K562 (cell line): ENCODE results near the gene TSPAN16.

Experiments used
- BMI1 ChIP-seq: fragments of 150-350 bp; IDR thresholded peaks from 2 replicates; pipeline ENCODE4 v1.6.1; 2014; ENCODE audit warnings: low read length
- EP300 ChIP-seq: IDR thresholded peaks from 2 replicates; pipeline ENCODE4 v1.6.1; 2012; ENCODE audit warnings: low read length, improper control_type of control experiment
- HDAC1 ChIP-seq, 2 experiments: fragments of 450-650 bp; IDR thresholded peaks; 2 replicates each; pipeline ENCODE4 v1.6.1; 2016 to 2017; ENCODE audit warnings: inconsistent platforms in 1 of 2, mild to moderate bottlenecking in 1 of 2, moderate library complexity in 1 of 2
- RBM14 ChIP-seq: fragments of 200-400 bp; formaldehyde crosslinking; IDR thresholded peaks from 2 replicates; pipeline ENCODE4 v1.6.1; 2018; ENCODE audit warnings: low read depth, mild to moderate bottlenecking, low read length, moderate library complexity, borderline replicate concordance; ENCODE audit not compliant: insufficient read depth
- SRSF7 ChIP-seq: fragments of 200-400 bp; formaldehyde crosslinking; optimal IDR thresholded peaks from 2 replicates; pipeline ENCODE3; 2017; ENCODE audit warnings: mild to moderate bottlenecking, low read depth, low read length
- ZNF146 ChIP-seq: IDR thresholded peaks from one replicate; pipeline ENCODE4 v1.6.1; 2018; ENCODE audit warnings: missing compliant biosample characterization; ENCODE audit not compliant: unreplicated experiment
- ZNF197 ChIP-seq: fragments of 200-800 bp; sonication (Bioruptor generic); IDR thresholded peaks from 2 replicates; pipeline ENCODE4 v1.6.1; 2016; ENCODE audit warnings: low read depth, missing genetic modification characterization, missing compliant biosample characterization
- TF ChIP-seq, protein P1 (sequence below), 3 experiments: IDR thresholded peaks in 2 of 3; conservative IDR thresholded peaks in 1 of 3; 2 replicates each; pipeline ENCODE4 v1.5.1; 2011 to 2012; ENCODE audit warnings: low read length in 3 of 3, mild to moderate bottlenecking in 3 of 3, control low read depth in 2 of 3, improper control_type of control experiment in 1 of 3, inconsistent platforms in 1 of 3, low read depth in 1 of 3, mixed read lengths in 1 of 3, moderate library complexity in 1 of 3; ENCODE audit not compliant: insufficient read depth in 2 of 3

DNA sequence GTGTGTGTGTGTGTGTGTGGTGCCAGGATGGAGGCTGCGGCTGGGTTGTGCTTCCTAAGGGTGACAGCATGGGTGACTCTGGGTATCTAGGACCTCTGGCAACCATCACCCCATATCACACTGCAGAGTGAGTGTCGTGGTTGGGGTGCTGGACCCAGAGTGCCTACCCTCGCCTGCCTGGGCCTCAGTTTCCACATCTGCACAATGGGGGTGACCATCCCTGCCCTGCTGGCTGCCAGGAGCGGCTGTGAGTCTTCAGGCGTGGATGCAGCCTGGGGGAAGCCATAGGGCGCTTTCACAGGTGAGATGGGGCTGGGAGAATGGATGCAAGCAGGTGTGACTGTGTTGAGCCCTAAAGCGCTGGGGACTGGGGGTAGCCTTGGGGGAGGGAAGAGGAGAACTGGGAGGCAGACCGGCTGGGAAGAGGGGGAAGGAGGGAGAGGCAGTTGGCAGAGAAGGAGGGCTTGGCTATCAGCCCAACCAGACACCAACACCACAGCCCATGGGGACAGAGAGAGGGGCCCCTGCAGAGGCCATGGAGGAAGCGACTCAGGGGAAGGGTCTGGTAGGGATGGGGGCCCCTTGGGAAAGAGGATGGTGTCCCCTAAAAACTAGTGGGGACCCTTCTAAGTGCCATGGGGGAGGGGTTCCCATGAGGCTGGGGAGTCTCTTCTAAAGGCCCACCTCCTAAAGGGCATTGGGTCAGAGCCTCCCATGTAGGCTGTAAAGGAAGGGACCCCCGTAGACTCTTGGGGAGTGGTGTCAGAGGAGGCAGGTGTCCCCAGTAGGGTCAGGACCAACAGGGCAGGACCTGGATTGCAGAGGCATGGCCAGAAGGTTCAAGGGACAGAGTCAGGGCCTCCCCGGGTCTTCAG is 61.0 kb downstream of the TSPAN16 start:
- no peak for TF ChIP-seq ZNF197 (CRISPR knock-in tag)
- TF ChIP-seq RBM14, result no peak
- no peak for TF ChIP-seq SRSF7
- TF ChIP-seq ZNF146 (CRISPR knock-in tag), result no peak
- no peak for TF ChIP-seq BMI1
- TF ChIP-seq, protein P1, sequence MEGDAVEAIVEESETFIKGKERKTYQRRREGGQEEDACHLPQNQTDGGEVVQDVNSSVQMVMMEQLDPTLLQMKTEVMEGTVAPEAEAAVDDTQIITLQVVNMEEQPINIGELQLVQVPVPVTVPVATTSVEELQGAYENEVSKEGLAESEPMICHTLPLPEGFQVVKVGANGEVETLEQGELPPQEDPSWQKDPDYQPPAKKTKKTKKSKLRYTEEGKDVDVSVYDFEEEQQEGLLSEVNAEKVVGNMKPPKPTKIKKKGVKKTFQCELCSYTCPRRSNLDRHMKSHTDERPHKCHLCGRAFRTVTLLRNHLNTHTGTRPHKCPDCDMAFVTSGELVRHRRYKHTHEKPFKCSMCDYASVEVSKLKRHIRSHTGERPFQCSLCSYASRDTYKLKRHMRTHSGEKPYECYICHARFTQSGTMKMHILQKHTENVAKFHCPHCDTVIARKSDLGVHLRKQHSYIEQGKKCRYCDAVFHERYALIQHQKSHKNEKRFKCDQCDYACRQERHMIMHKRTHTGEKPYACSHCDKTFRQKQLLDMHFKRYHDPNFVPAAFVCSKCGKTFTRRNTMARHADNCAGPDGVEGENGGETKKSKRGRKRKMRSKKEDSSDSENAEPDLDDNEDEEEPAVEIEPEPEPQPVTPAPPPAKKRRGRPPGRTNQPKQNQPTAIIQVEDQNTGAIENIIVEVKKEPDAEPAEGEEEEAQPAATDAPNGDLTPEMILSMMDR (IDR thresholded peaks at IDR 0.05 in 2 of 3, conservative IDR thresholded peaks at IDR 0.05 in 1 of 3; ENCODE audit: insufficient read depth in 2 of 3, low read depth in 1 of 3, low read length in 3 of 3), result no peak
- TF ChIP-seq EP300, result no peak
- no peak for TF ChIP-seq HDAC1 (IDR thresholded peaks at IDR 0.05)
